ENCODE data around the gene STUM. TPM values are rescaled to one million over a fixed set of nuclear protein-coding genes. Genes with fewer than 3 reads are reported as not detected.
A peak's percentile ranks its signal among the peaks of the same experiment; 100 is the strongest.

Gene STUM
- total RNA-seq, 6 donors from 2014 or later, result under 0.01 to 0.98 (median 0.20) TPM; not detected in 1

GRCh38 chr1:226627050-226627755 is 78.6 kb downstream of the STUM start:
- Histone ChIP-seq H3K27ac (no peak overlapping the region), H3K4me3 (no peak overlapping the region), H3K4me1 (peaks cover 6 to 9% (median 9%) of the 10 kb centered on the region in 4 donors), H3K27me3 (no peaks in the 10 kb centered on the region), H3K36me3 (peaks cover 0 to 10% (median 4%) of the 10 kb centered on the region in 4 donors), H3K9me3 (no peaks in the 10 kb centered on the region)
- DNase-seq, result no peak
- TF ChIP-seq CTCF (IDR thresholded peaks at IDR 0.05) (no peak), EP300 (IDR thresholded peaks at IDR 0.05) (no peak), POLR2AphosphoS5 (IDR thresholded peaks at IDR 0.05) (no peak), POLR2A (IDR thresholded peaks at IDR 0.05) (no peak)
- WGBS, 2 donors, result 89 to 96% methylated on average over 6 of the region's 6 CpGs
- ATAC-seq (ENCODE audit: low FRiP score in 2 of 2), result no peak

- Histone ChIP-seq H3K9me3 (no peaks in the 10 kb centered on the region), H3K4me3 (no peak overlapping the region), H3K36me3 (peaks cover 0 to 13% (median 5%) of the 10 kb centered on the region in 4 donors), H3K27ac (no peak overlapping the region), H3K27me3 (no peaks in the 10 kb centered on the region), H3K4me1 (peaks cover 6 to 13% (median 9%) of the 10 kb centered on the region in 4 donors)
- 83 to 86% methylated on average over 9 to 11 of the region's 11 CpGs for WGBS, 2 donors
- no peak for DNase-seq
- no peak for ATAC-seq (ENCODE audit: low FRiP score in 2 of 2)
- TF ChIP-seq CTCF (IDR thresholded peaks at IDR 0.05) (no peak), POLR2AphosphoS5 (IDR thresholded peaks at IDR 0.05) (no peak), EP300 (IDR thresholded peaks at IDR 0.05) (no peak), POLR2A (IDR thresholded peaks at IDR 0.05) (no peak)
Observed at GRCh38 chr1:226627924-226628611, 79.5 kb downstream of the STUM start.

GRCh38 chr1:226628612-226629155 is 80.1 kb downstream of the STUM start:
- ATAC-seq (ENCODE audit: low FRiP score in 2 of 2), result no peak
- H3K36me3 ChIP-seq, result peaks cover 0 to 14% (median 5%) of the 10 kb centered on the region in 4 donors
- no peaks in the 10 kb centered on the region for H3K27me3 ChIP-seq
- no peaks in the 10 kb centered on the region for H3K9me3 ChIP-seq
- TF ChIP-seq EP300 (IDR thresholded peaks at IDR 0.05) (no peak), CTCF (IDR thresholded peaks at IDR 0.05) (no peak), POLR2AphosphoS5 (IDR thresholded peaks at IDR 0.05) (no peak), POLR2A (IDR thresholded peaks at IDR 0.05) (no peak)
- no peak overlapping the region for H3K4me3 ChIP-seq
- 92 to 93% methylated on average over 10 of the region's 10 CpGs for WGBS, 2 donors
- no peak for DNase-seq
- no peak overlapping the region for H3K27ac ChIP-seq
- peaks cover 6 to 13% (median 11%) of the 10 kb centered on the region in 4 donors for H3K4me1 ChIP-seq

GRCh38 chr1:226629210-226629895 is 80.8 kb downstream of the STUM start:
- Histone ChIP-seq H3K4me1 (peaks cover 13 to 20% (median 16%) of the 10 kb centered on the region in 4 donors), H3K27ac (no peak overlapping the region), H3K4me3 (no peak overlapping the region), H3K27me3 (no peaks in the 10 kb centered on the region), H3K36me3 (peaks cover 0 to 20% (median 6%) of the 10 kb centered on the region in 4 donors), H3K9me3 (no peaks in the 10 kb centered on the region)
- TF ChIP-seq CTCF (IDR thresholded peaks at IDR 0.05), result no peak
- ATAC-seq (ENCODE audit: low FRiP score in 2 of 2) (no peak), DNase-seq (peak in 1 of 2 donors; percentile 17)
- 89 to 90% methylated on average over 15 to 18 of the region's 18 CpGs for WGBS, 2 donors

Measured in upper lobe of left lung (tissue), 6 donors.